H9 (cell line): Measurements from ENCODE around the gene RNF145. TPM values are rescaled to one million over a fixed set of nuclear protein-coding genes. Genes with fewer than 3 reads are reported as not detected.

ENCODE experiments used
- DNase-seq: peaks from one replicate; pipeline ENCODE4 v3.0.0-alpha.2; 2017
- H2AFZ ChIP-seq: one replicate; pipeline ENCODE4 v1.6.1; 2013; ENCODE audit warnings: mild to moderate bottlenecking, low read length, control low read depth, moderate library complexity
- H2AK5ac ChIP-seq: 2 replicates; pipeline ENCODE4 v1.6.1; 2013; ENCODE audit warnings: low read length, control low read depth, mixed read lengths; ENCODE audit not compliant: insufficient read length
- H2BK120ac ChIP-seq: one replicate; pipeline ENCODE4 v1.6.1; 2013; ENCODE audit warnings: low read depth, mild to moderate bottlenecking, low read length, control low read depth, inconsistent platforms; ENCODE audit not compliant: poor library complexity, severe bottlenecking
- H2BK12ac ChIP-seq: 2 replicates; pipeline ENCODE4 v1.6.1; 2013; ENCODE audit warnings: low read length, control low read depth, mixed read lengths, low read depth; ENCODE audit not compliant: insufficient read length
- H2BK15ac ChIP-seq: 2 replicates; pipeline ENCODE4 v1.6.1; 2013; ENCODE audit warnings: low read depth, low read length, control low read depth
- H2BK20ac ChIP-seq: one replicate; pipeline ENCODE4 v1.6.1; 2013; ENCODE audit warnings: low read depth, mild to moderate bottlenecking, low read length, control low read depth, inconsistent platforms; ENCODE audit not compliant: poor library complexity, severe bottlenecking
- H2BK5ac ChIP-seq: 2 replicates; pipeline ENCODE4 v1.6.1; 2013; ENCODE audit warnings: low read length, control low read depth, mixed read lengths; ENCODE audit not compliant: insufficient read length
- H3K14ac ChIP-seq: 2 replicates; pipeline ENCODE4 v1.6.1; 2013; ENCODE audit warnings: low read length, control low read depth; ENCODE audit not compliant: insufficient read depth
- H3K18ac ChIP-seq: 2 replicates; pipeline ENCODE4 v1.6.1; 2013; ENCODE audit warnings: low read depth, mild to moderate bottlenecking, mixed read lengths, low read length, control low read depth; ENCODE audit not compliant: insufficient read length
- H3K23ac ChIP-seq: 2 replicates; pipeline ENCODE4 v1.6.1; 2013; ENCODE audit warnings: low read length, control low read depth, mixed read lengths, low read depth; ENCODE audit not compliant: insufficient read length
- H3K23me2 ChIP-seq: 2 replicates; pipeline ENCODE4 v1.6.1; 2013; ENCODE audit warnings: low read depth, mild to moderate bottlenecking, mixed read lengths, low read length, control low read depth; ENCODE audit not compliant: insufficient read length, poor library complexity, severe bottlenecking
- H3K27ac ChIP-seq: 2 replicates; pipeline ENCODE4 v1.5.1; 2013; ENCODE audit warnings: low read length, control low read depth, mixed read lengths, low read depth; ENCODE audit not compliant: insufficient read length
- H3K27me3 ChIP-seq: 2 replicates; pipeline ENCODE4 v1.6.1; 2013; ENCODE audit warnings: low read length, control low read depth, inconsistent platforms; ENCODE audit not compliant: insufficient read depth
- H3K4ac ChIP-seq: 2 replicates; pipeline ENCODE4 v1.6.1; 2013; ENCODE audit warnings: low read depth, mild to moderate bottlenecking, control low read depth, inconsistent platforms, low read length, moderate library complexity
- H3K4me1 ChIP-seq: 2 replicates; pipeline ENCODE4 v1.6.1; 2013; ENCODE audit warnings: low read length, control low read depth, inconsistent platforms; ENCODE audit not compliant: insufficient read depth
- H3K4me2 ChIP-seq: 2 replicates; pipeline ENCODE4 v1.6.1; 2013; ENCODE audit warnings: low read length, control low read depth, mixed read lengths; ENCODE audit not compliant: insufficient read length, insufficient read depth
- H3K56ac ChIP-seq: 2 replicates; pipeline ENCODE4 v1.6.1; 2013; ENCODE audit warnings: low read depth, mild to moderate bottlenecking, mixed read lengths, low read length, control low read depth; ENCODE audit not compliant: insufficient read length
- H3K79me1 ChIP-seq: 2 replicates; pipeline ENCODE4 v1.6.1; 2013; ENCODE audit warnings: low read depth, mild to moderate bottlenecking, moderate library complexity, low read length, control low read depth, inconsistent platforms; ENCODE audit not compliant: insufficient read depth, poor library complexity, severe bottlenecking
- H3K79me2 ChIP-seq: 2 replicates; pipeline ENCODE4 v1.6.1; 2013; ENCODE audit warnings: low read length, control low read depth, inconsistent platforms; ENCODE audit not compliant: insufficient read depth
- H3K9ac ChIP-seq: 2 replicates; pipeline ENCODE4 v1.6.1; 2013; ENCODE audit warnings: low read length, control low read depth, mixed read lengths; ENCODE audit not compliant: insufficient read length; ENCODE audit errors: extremely low read depth
- H3K9me3 ChIP-seq: one replicate; pipeline ENCODE4 v1.6.1; 2013; ENCODE audit warnings: low read depth, low read length, inconsistent platforms; ENCODE audit not compliant: control insufficient read depth
- H3T11ph ChIP-seq: one replicate; pipeline ENCODE4 v1.6.1; 2013; ENCODE audit warnings: mild to moderate bottlenecking, low read length, control low read depth, inconsistent platforms
- H4K20me1 ChIP-seq: one replicate; pipeline ENCODE4 v1.6.1; 2013; ENCODE audit not compliant: control insufficient read depth, insufficient read length, insufficient read depth
- H4K5ac ChIP-seq: 2 replicates; pipeline ENCODE4 v1.6.1; 2013; ENCODE audit warnings: low read depth, mild to moderate bottlenecking, mixed read lengths, low read length, control low read depth; ENCODE audit not compliant: insufficient read length
- H4K8ac ChIP-seq: replicated peaks from 2 replicates; pipeline ENCODE4 v1.6.1; 2013; ENCODE audit warnings: low read length, control low read depth, mixed read lengths, low read depth; ENCODE audit not compliant: insufficient read length
- H4K91ac ChIP-seq: 2 replicates; pipeline ENCODE4 v1.6.1; 2013; ENCODE audit warnings: low read depth, mild to moderate bottlenecking, moderate library complexity, mixed read lengths, low read length, control low read depth; ENCODE audit not compliant: insufficient read length
- H3K27ac Mint-ChIP-seq, 3 experiments: 2 replicates in 2 of 3; 3 replicates in 1 of 3; pipeline ENCODE4 v1.8.0; 2020 to 2021; ENCODE audit warnings: mixed read lengths in 3 of 3, mild to moderate bottlenecking in 1 of 3, moderate library complexity in 1 of 3
- H3K27me3 Mint-ChIP-seq: 2 replicates; pipeline ENCODE4 v1.8.0; 2021; ENCODE audit warnings: low read depth, mild to moderate bottlenecking, moderate library complexity, mixed read lengths
- H3K36me3 Mint-ChIP-seq, 3 experiments: 2 replicates in 2 of 3; 3 replicates in 1 of 3; pipeline ENCODE4 v1.8.0; 2020 to 2021; ENCODE audit warnings: low read depth in 3 of 3, mixed read lengths in 3 of 3; ENCODE audit not compliant: insufficient read depth in 1 of 3
- H3K4me1 Mint-ChIP-seq, 2 experiments: 2 replicates each; pipeline ENCODE4 v1.8.0; 2020; ENCODE audit warnings: mixed read lengths in 2 of 2
- H3K4me3 Mint-ChIP-seq, 2 experiments: 2 replicates in 1 of 2; 3 replicates in 1 of 2; pipeline ENCODE4 v1.8.0; 2020 to 2021; ENCODE audit warnings: mild to moderate bottlenecking in 2 of 2, mixed read lengths in 2 of 2, moderate library complexity in 1 of 2
- H3K9me3 Mint-ChIP-seq, 2 experiments: 2 replicates in 1 of 2; 3 replicates in 1 of 2; pipeline ENCODE4 v1.8.0; 2020; ENCODE audit warnings: mild to moderate bottlenecking in 2 of 2, mixed read lengths in 2 of 2, moderate library complexity in 1 of 2
- CTCF ChIP-seq: fragments of 200-600 bp; sonication (generic); conservative IDR thresholded peaks from 3 replicates; pipeline ENCODE4 v1.8.0; 2021; ENCODE audit warnings: antibody characterized with exemption, mild to moderate bottlenecking
- WGBS: extraction: QIAGEN DNeasy Blood & Tissue Kit; methylation state at CpG from one replicate; pipeline ENCODE4 v1.1.7; 2013; ENCODE audit warnings: missing lambda C conversion rate, low lambda C conversion rate, mixed read lengths; ENCODE audit not compliant: insufficient read length; ENCODE audit errors: extremely low coverage; 5-methylcytosine and 5-hydroxymethylcytosine counted together
- total RNA-seq: library from RNA; stranded (reverse); gene quantifications from 2 replicates; pipeline ENCODE4 v1.2.1, GENCODE V29; 2021

RNF145 gene
- total RNA-seq, 1 experiment from 2014 or later: 59.1 TPM

DNA sequence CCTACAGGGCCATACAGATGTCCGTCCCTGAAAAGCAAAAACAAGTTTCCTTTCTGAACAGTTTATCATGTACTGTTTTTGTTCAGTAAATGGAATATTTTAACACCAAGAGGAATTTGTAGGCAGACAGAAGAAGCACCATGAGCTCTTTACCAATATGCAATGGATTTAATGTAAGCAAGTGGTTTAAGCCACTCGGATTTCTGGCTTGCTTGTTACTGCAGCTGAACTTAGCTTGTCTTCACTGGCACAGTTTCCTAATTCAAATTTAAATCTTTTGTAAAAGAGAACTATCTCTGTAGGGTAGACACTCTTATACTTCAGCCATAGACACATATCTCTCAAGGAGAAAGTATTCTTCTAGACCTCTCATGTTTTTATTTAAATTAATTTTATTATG lies 96.9 kb downstream of the RNF145 start:
- no peak overlapping the region for H2BK5ac ChIP-seq
- no CpG with 5 or more reads among the region's 2 CpGs for WGBS

More for the DNA sequence above, 96.9 kb downstream of the RNF145 start:
- Mint-ChIP-seq H3K4me1 (no peaks in the 10 kb centered on the region), H3K4me3 (no peak overlapping the region), H3K27ac (no peak overlapping the region), H3K36me3 (no peaks in the 10 kb centered on the region), H3K27me3 (peaks cover 45% of the 10 kb centered on the region), H3K9me3 (peaks cover 0 to 3% of the 10 kb centered on the region in 2 experiments; a peak in 2 of 5 replicates)
- no peak for TF ChIP-seq CTCF
- Histone ChIP-seq H3K18ac (no peak overlapping the region), H3K4me1 (no peaks in the 10 kb centered on the region), H2AK5ac (no peak overlapping the region), H2BK20ac (no peak overlapping the region), H3K27ac (no peak overlapping the region), H3K23ac (no peak overlapping the region), H2AFZ (no peak overlapping the region), H3K56ac (no peak overlapping the region), H2BK120ac (no peak overlapping the region), H4K5ac (no peak overlapping the region), H3K9ac (no peak overlapping the region), H4K8ac (no peak overlapping the region), H3K27me3 (no peaks in the 10 kb centered on the region; the same call in 1 of the 2 replicates), H3K23me2 (no peaks in the 10 kb centered on the region), H3T11ph (no peak overlapping the region), H3K79me2 (no peaks in the 10 kb centered on the region), H3K4me2 (no peak overlapping the region), H4K91ac (no peak overlapping the region), H3K9me3 (no peaks in the 10 kb centered on the region), H3K14ac (no peak overlapping the region), H4K20me1 (no peaks in the 10 kb centered on the region), H3K79me1 (no peaks in the 10 kb centered on the region), H3K4ac (no peak overlapping the region), H2BK12ac (no peak overlapping the region), H2BK15ac (no peak overlapping the region)
- DNase-seq: no peak

Other genes starting within 250 kb of the RNF145 start
- not detected in 2 replicates for gene EBF1, start 109.6 kb downstream of the RNF145 start, total RNA-seq
- gene UBLCP1, start 53.7 kb upstream of the RNF145 start, total RNA-seq: 37.9 and 39.0 TPM in 2 replicates
- not detected in 2 replicates for gene IL12B, start 120.9 kb upstream of the RNF145 start, total RNA-seq